ENCODE data around the gene CTDSPL2. TPM values are rescaled to one million over a fixed set of nuclear protein-coding genes. Genes with fewer than 3 reads are reported as not detected.

Gene CTDSPL2
- polyA plus RNA-seq, 1 donor = 79.7 TPM

Other genes starting within 250 kb of the CTDSPL2 start
- gene FRMD5, start 232.4 kb upstream of the CTDSPL2 start, polyA plus RNA-seq (ENCODE audit: insufficient read length) = 1.8 TPM
- gene GOLM2, start 138.9 kb upstream of the CTDSPL2 start, polyA plus RNA-seq (ENCODE audit: insufficient read length) = 131 TPM
- gene EIF3J, start 109.5 kb downstream of the CTDSPL2 start, polyA plus RNA-seq (ENCODE audit: insufficient read length) = 132 TPM
- gene SPG11, start 236.0 kb downstream of the CTDSPL2 start, polyA plus RNA-seq (ENCODE audit: insufficient read length) = 102 TPM